ENCODE results near the gene ITGA1. TPM values are rescaled to one million over a fixed set of nuclear protein-coding genes. Genes with fewer than 3 reads are reported as not detected.

The ITGA1 gene
- total RNA-seq, 1 donor from 2014 or later: 3.0 TPM

- Mint-ChIP-seq H3K27me3 (ENCODE audit: low read depth) (no peaks in the 10 kb centered on the region), H3K4me3 (no peak overlapping the region), H3K9me3 (no peaks in the 10 kb centered on the region), H3K27ac (ENCODE audit: unreplicated experiment) (no peak overlapping the region), H3K36me3 (ENCODE audit: low read depth) (no peaks in the 10 kb centered on the region), H3K4me1 (no peaks in the 10 kb centered on the region)
- peak; percentile 48 for DNase-seq (ENCODE audit: low read depth, low spot score)
- TF ChIP-seq CTCF (conservative IDR thresholded peaks at IDR 0.05): peak; percentile 87
These were observed 160.8 kb downstream of the ITGA1 start for GRCh38 chr5:52948418-52949076.

DNA sequence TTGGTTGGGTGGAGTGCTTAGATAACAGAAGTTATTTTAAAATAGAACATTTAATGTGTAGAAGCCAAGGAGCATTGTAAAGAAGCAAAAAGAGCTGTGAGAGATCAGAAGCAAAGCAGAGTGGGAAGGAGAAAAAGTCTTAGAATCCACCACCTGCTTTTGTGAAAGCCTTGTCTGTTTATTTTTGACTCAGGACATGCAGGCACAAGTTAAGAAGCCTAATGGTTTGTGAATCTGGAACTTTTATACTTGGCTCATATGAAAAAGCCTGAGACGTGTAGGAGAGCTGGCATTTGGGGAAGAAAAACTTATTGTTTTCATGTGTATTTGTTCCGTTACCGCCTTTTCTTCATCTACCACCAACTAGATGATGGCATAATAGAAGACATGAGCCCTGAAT is 163.0 kb downstream of the ITGA1 start:
- DNase-seq (ENCODE audit: low read depth, low spot score): no peak
- TF ChIP-seq CTCF (conservative IDR thresholded peaks at IDR 0.05): no peak
- Mint-ChIP-seq H3K9me3 (no peaks in the 10 kb centered on the region), H3K36me3 (ENCODE audit: low read depth) (no peaks in the 10 kb centered on the region), H3K4me3 (no peak overlapping the region), H3K27me3 (ENCODE audit: low read depth) (no peaks in the 10 kb centered on the region), H3K27ac (ENCODE audit: unreplicated experiment) (no peak overlapping the region), H3K4me1 (no peaks in the 10 kb centered on the region)

- Mint-ChIP-seq H3K9me3 (no peaks in the 10 kb centered on the region), H3K4me1 (no peaks in the 10 kb centered on the region), H3K4me3 (no peak overlapping the region), H3K27me3 (ENCODE audit: low read depth) (no peaks in the 10 kb centered on the region), H3K36me3 (ENCODE audit: low read depth) (no peaks in the 10 kb centered on the region), H3K27ac (ENCODE audit: unreplicated experiment) (no peak overlapping the region)
- no peak for TF ChIP-seq CTCF (conservative IDR thresholded peaks at IDR 0.05)
- no peak for DNase-seq (ENCODE audit: low read depth, low spot score)
These were observed 164.8 kb downstream of the ITGA1 start for GRCh38 chr5:52952483-52952882.

- Mint-ChIP-seq H3K4me3 (no peak overlapping the region), H3K4me1 (no peaks in the 10 kb centered on the region), H3K9me3 (peaks cover 4% of the 10 kb centered on the region), H3K36me3 (ENCODE audit: low read depth) (no peaks in the 10 kb centered on the region), H3K27ac (ENCODE audit: unreplicated experiment) (no peak overlapping the region), H3K27me3 (ENCODE audit: low read depth) (peaks cover 3% of the 10 kb centered on the region)
- no peak for TF ChIP-seq CTCF (conservative IDR thresholded peaks at IDR 0.05)
- DNase-seq (ENCODE audit: low read depth, low spot score): no peak
These were observed 168.3 kb downstream of the ITGA1 start for GRCh38 chr5:52956014-52956413.

DNA sequence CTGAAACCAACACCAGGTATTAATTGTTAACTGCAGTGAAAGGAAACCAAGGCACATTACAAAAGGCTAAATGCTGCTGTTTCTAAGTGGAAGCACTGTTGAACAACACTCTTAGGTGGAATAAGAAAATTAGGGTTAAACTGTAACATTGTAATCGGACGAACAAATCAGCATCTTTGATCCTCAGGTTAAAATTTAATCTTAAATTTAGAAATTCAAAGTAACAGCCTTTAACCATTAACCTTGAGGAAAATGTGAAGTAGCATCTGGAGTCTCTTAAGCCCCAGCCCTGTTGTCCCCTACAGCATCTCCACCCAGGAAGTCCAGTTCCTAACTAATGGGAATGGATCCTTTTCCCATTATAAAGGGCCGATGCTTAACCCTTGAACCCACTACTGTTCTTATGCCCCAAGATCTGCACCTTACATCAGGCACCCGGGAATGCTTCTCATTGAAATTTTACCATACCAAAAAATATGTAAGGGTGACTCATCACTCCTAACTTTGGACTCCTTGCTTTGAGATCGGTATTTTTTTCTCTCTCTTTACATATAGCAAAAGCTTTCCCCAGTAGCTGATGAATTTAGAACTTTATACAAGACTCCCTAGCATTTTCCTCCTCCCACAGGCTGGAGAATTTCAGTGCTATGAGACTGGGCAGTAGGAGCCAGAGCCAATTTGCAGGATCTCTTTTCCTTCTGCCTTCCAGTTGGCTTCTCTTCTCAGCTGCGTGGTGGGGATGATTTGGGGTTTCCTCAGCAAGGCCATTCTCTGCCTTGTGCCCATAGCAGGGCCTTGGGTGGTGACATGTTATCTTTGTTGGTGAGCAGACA is 169.4 kb downstream of the ITGA1 start:
- Mint-ChIP-seq H3K4me3 (no peak overlapping the region), H3K27ac (ENCODE audit: unreplicated experiment) (no peak overlapping the region), H3K4me1 (no peaks in the 10 kb centered on the region), H3K27me3 (ENCODE audit: low read depth) (peaks cover 3% of the 10 kb centered on the region), H3K9me3 (peaks cover 4% of the 10 kb centered on the region), H3K36me3 (ENCODE audit: low read depth) (no peaks in the 10 kb centered on the region)
- no peak for DNase-seq (ENCODE audit: low read depth, low spot score)
- no peak for TF ChIP-seq CTCF (conservative IDR thresholded peaks at IDR 0.05)

Data from neural crest cell (in vitro differentiated cells).